Measurements from ENCODE around the gene BBX.

The BBX gene

GRCh38 chr3:107633327-107634098, 110.8 kb downstream of the BBX start:
- H3K27ac Mint-ChIP-seq, result peak overlapping the region; percentile 46
- H3K9me3 Mint-ChIP-seq, result no peaks in the 10 kb centered on the region
- H3K36me3 Mint-ChIP-seq, result no peaks in the 10 kb centered on the region
- no peaks in the 10 kb centered on the region for H3K27me3 Mint-ChIP-seq
- ATAC-seq (ENCODE audit: low read depth) (peak; percentile 92), DNase-seq (ENCODE audit: low spot score in 2 of 2) (peak in 1 of 2 donors; percentile 12)
- H3K4me3 Mint-ChIP-seq, result peak overlapping the region; percentile 11
- peaks cover 29% of the 10 kb centered on the region for H3K4me1 Mint-ChIP-seq

GRCh38 chr3:107634099-107634489, 111.3 kb downstream of the BBX start:
- H3K9me3 Mint-ChIP-seq, result no peaks in the 10 kb centered on the region
- no peak overlapping the region for H3K4me3 Mint-ChIP-seq
- H3K4me1 Mint-ChIP-seq, result peaks cover 29% of the 10 kb centered on the region
- H3K36me3 Mint-ChIP-seq, result no peaks in the 10 kb centered on the region
- ATAC-seq (ENCODE audit: low read depth), result no peak
- peak overlapping the region; percentile 46 for H3K27ac Mint-ChIP-seq
- no peak for DNase-seq (ENCODE audit: low spot score in 2 of 2)
- no peaks in the 10 kb centered on the region for H3K27me3 Mint-ChIP-seq

- H3K27ac Mint-ChIP-seq, result no peak overlapping the region
- no peaks in the 10 kb centered on the region for H3K9me3 Mint-ChIP-seq
- no peaks in the 10 kb centered on the region for H3K36me3 Mint-ChIP-seq
- DNase-seq (ENCODE audit: low spot score in 2 of 2), result no peak
- H3K4me3 Mint-ChIP-seq, result no peak overlapping the region
- no peak for ATAC-seq (ENCODE audit: low read depth)
- no peaks in the 10 kb centered on the region for H3K27me3 Mint-ChIP-seq
- peaks cover 17% of the 10 kb centered on the region for H3K4me1 Mint-ChIP-seq
These were observed 114.8 kb downstream of the BBX start for GRCh38 chr3:107637416-107638183.

GRCh38 chr3:107641572-107642307, 119.0 kb downstream of the BBX start:
- Mint-ChIP-seq H3K9me3 (no peaks in the 10 kb centered on the region), H3K27ac (peak overlapping the region; percentile 17)

GRCh38 chr3:107643038-107643883, 120.5 kb downstream of the BBX start:
- peak overlapping the region; percentile 72 for H3K27ac Mint-ChIP-seq
- H3K36me3 Mint-ChIP-seq, result peaks cover 5% of the 10 kb centered on the region
- H3K4me3 Mint-ChIP-seq, result no peak overlapping the region
- DNase-seq (ENCODE audit: low spot score in 2 of 2), result no peak
- no peaks in the 10 kb centered on the region for H3K27me3 Mint-ChIP-seq
- peaks cover 16% of the 10 kb centered on the region for H3K4me1 Mint-ChIP-seq
- ATAC-seq (ENCODE audit: low read depth), result peak; percentile 48
- H3K9me3 Mint-ChIP-seq, result no peaks in the 10 kb centered on the region

More at GRCh38 chr3:107641572-107642307, 119.0 kb downstream of the BBX start:
- no peaks in the 10 kb centered on the region for H3K27me3 Mint-ChIP-seq
- H3K36me3 Mint-ChIP-seq, result no peaks in the 10 kb centered on the region
- peaks cover 11% of the 10 kb centered on the region for H3K4me1 Mint-ChIP-seq
- H3K4me3 Mint-ChIP-seq, result no peak overlapping the region
- DNase-seq (ENCODE audit: low spot score in 2 of 2) (no peak), ATAC-seq (ENCODE audit: low read depth) (no peak)

GRCh38 chr3:107644631-107645030, 121.9 kb downstream of the BBX start:
- H3K4me1 Mint-ChIP-seq, result peaks cover 22% of the 10 kb centered on the region
- H3K4me3 Mint-ChIP-seq, result no peak overlapping the region
- no peak overlapping the region for H3K27ac Mint-ChIP-seq
- peaks cover 2% of the 10 kb centered on the region for H3K9me3 Mint-ChIP-seq
- no peaks in the 10 kb centered on the region for H3K27me3 Mint-ChIP-seq
- peaks cover 15% of the 10 kb centered on the region for H3K36me3 Mint-ChIP-seq
- DNase-seq (ENCODE audit: low spot score in 2 of 2) (no peak), ATAC-seq (ENCODE audit: low read depth) (no peak)

GRCh38 chr3:107650788-107651187, 128.0 kb downstream of the BBX start:
- no peaks in the 10 kb centered on the region for H3K27me3 Mint-ChIP-seq
- H3K4me3 Mint-ChIP-seq, result no peak overlapping the region
- no peak for DNase-seq (ENCODE audit: low spot score in 2 of 2)
- peak; percentile 42 for ATAC-seq (ENCODE audit: low read depth)
- peaks cover 25% of the 10 kb centered on the region for H3K4me1 Mint-ChIP-seq
- H3K9me3 Mint-ChIP-seq, result peaks cover 2% of the 10 kb centered on the region
- peak overlapping the region; percentile 6 for H3K27ac Mint-ChIP-seq
- peaks cover 15% of the 10 kb centered on the region for H3K36me3 Mint-ChIP-seq

GRCh38 chr3:107651782-107652181, 129.0 kb downstream of the BBX start:
- ATAC-seq (ENCODE audit: low read depth) (peak; percentile 45), DNase-seq (ENCODE audit: low spot score in 2 of 2) (no peak)
- no peaks in the 10 kb centered on the region for H3K27me3 Mint-ChIP-seq
- H3K4me3 Mint-ChIP-seq, result no peak overlapping the region
- H3K27ac Mint-ChIP-seq, result peak overlapping the region; percentile 85
- peaks cover 2% of the 10 kb centered on the region for H3K9me3 Mint-ChIP-seq
- H3K4me1 Mint-ChIP-seq, result peaks cover 27% of the 10 kb centered on the region
- peaks cover 15% of the 10 kb centered on the region for H3K36me3 Mint-ChIP-seq

GRCh38 chr3:107654218-107654617, 131.5 kb downstream of the BBX start:
- H3K27me3 Mint-ChIP-seq, result no peaks in the 10 kb centered on the region
- H3K4me1 Mint-ChIP-seq, result peaks cover 24% of the 10 kb centered on the region
- H3K9me3 Mint-ChIP-seq, result no peaks in the 10 kb centered on the region
- peaks cover 4% of the 10 kb centered on the region for H3K36me3 Mint-ChIP-seq
- no peak for DNase-seq (ENCODE audit: low spot score in 2 of 2)
- no peak for ATAC-seq (ENCODE audit: low read depth)
- peak overlapping the region; percentile 60 for H3K27ac Mint-ChIP-seq
- no peak overlapping the region for H3K4me3 Mint-ChIP-seq

GRCh38 chr3:107657971-107658370, 135.2 kb downstream of the BBX start:
- Mint-ChIP-seq H3K9me3 (no peaks in the 10 kb centered on the region), H3K4me3 (no peak overlapping the region), H3K27me3 (no peaks in the 10 kb centered on the region), H3K27ac (peak overlapping the region; percentile 12), H3K4me1 (peaks cover 23% of the 10 kb centered on the region), H3K36me3 (no peaks in the 10 kb centered on the region)
- ATAC-seq (ENCODE audit: low read depth) (no peak), DNase-seq (ENCODE audit: low spot score in 2 of 2) (no peak)

- H3K4me3 Mint-ChIP-seq, result no peak overlapping the region
- no peaks in the 10 kb centered on the region for H3K9me3 Mint-ChIP-seq
- peaks cover 20% of the 10 kb centered on the region for H3K4me1 Mint-ChIP-seq
- H3K36me3 Mint-ChIP-seq, result no peaks in the 10 kb centered on the region
- no peak overlapping the region for H3K27ac Mint-ChIP-seq
- no peak for ATAC-seq (ENCODE audit: low read depth)
- DNase-seq (ENCODE audit: low spot score in 2 of 2), result peak in 1 of 2 donors; percentile 19
- no peaks in the 10 kb centered on the region for H3K27me3 Mint-ChIP-seq
These were observed 137.7 kb downstream of the BBX start for GRCh38 chr3:107660306-107660976.

- ATAC-seq (ENCODE audit: low read depth), result no peak
- Mint-ChIP-seq H3K27ac (peak overlapping the region; percentile 72), H3K27me3 (no peaks in the 10 kb centered on the region), H3K4me3 (peak overlapping the region; percentile 21), H3K9me3 (no peaks in the 10 kb centered on the region), H3K4me1 (peaks cover 25% of the 10 kb centered on the region), H3K36me3 (peaks cover 3% of the 10 kb centered on the region)
- DNase-seq (ENCODE audit: low spot score in 2 of 2), result no peak
These were observed 138.8 kb downstream of the BBX start for GRCh38 chr3:107661447-107662123.

All from memory B cell (primary cell).